AG04449 (cell line): ENCODE measurements around the gene MAN1C1.
"Not testable (repeated sequence)": the region's sequence is repeated elsewhere in the genome, so short reads cannot be mapped to it uniquely, and the experiment has no call there.

Experiments used
- CTCF ChIA-PET: fragments of 350-600 bp; formaldehyde crosslinking; extraction: SDS; loops from one replicate; lab custom pipeline; 2021; ENCODE audit warnings: antibody characterized with exemption; lab: Yijun Ruan, JAX
- POLR2A ChIA-PET: fragments of 400-600, 350-600 bp; formaldehyde crosslinking; extraction: SDS; loops from one replicate; lab custom pipeline; 2020; ENCODE audit warnings: antibody characterized with exemption, inconsistent platforms; lab: Yijun Ruan, JAX
- DNase-seq: peaks from one replicate; pipeline ENCODE4 v3.0.0-alpha.2; 2010; ENCODE audit warnings: low read depth, low spot score
- H3K4me3 ChIP-seq: 2 replicates; pipeline ENCODE4 v1.5.1; 2011; ENCODE audit warnings: low read depth, mild to moderate bottlenecking, control low read depth, low read length
- TF ChIP-seq, protein P1 (sequence below): IDR thresholded peaks from one replicate; pipeline ENCODE4 v1.5.1; 2011; ENCODE audit warnings: mild to moderate bottlenecking, moderate library complexity, low read length, control low read depth, inconsistent platforms; ENCODE audit not compliant: insufficient read depth; ENCODE audit errors: missing control alignments

The MAN1C1 gene

DNA sequence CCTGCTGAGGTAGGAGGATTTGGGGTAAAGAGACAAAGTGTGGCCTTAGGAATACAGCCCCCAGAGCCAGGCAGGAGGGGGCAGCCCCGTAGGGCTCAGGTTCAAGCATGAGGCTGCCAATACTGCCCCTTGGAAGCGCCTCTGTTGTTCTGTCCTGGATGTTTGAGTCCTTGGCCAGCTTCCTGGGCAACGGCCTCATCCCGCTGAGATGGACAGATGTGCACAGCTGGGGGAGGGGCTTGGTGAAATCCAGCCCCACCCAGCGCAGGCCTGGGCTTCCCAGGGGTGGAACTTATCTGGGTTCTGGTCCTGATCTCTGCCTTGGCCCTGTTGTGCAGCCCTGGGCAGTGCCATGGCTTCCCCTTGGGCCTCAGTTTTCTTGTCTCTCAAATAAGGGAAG is 34.8 kb upstream of the MAN1C1 start:
- no peak overlapping the region for H3K4me3 ChIP-seq
- no peak for DNase-seq
- CTCF ChIA-PET: interaction anchor here (1.1 to 5.9 kb wide), 3 partner anchors 8 to 27 kb away, joined by 3 to 59 read pairs (median 7); no protein-coding TSS in a partner anchor
- POLR2A ChIA-PET: no interaction called here
- TF ChIP-seq, protein P1, sequence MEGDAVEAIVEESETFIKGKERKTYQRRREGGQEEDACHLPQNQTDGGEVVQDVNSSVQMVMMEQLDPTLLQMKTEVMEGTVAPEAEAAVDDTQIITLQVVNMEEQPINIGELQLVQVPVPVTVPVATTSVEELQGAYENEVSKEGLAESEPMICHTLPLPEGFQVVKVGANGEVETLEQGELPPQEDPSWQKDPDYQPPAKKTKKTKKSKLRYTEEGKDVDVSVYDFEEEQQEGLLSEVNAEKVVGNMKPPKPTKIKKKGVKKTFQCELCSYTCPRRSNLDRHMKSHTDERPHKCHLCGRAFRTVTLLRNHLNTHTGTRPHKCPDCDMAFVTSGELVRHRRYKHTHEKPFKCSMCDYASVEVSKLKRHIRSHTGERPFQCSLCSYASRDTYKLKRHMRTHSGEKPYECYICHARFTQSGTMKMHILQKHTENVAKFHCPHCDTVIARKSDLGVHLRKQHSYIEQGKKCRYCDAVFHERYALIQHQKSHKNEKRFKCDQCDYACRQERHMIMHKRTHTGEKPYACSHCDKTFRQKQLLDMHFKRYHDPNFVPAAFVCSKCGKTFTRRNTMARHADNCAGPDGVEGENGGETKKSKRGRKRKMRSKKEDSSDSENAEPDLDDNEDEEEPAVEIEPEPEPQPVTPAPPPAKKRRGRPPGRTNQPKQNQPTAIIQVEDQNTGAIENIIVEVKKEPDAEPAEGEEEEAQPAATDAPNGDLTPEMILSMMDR: no peak

DNA sequence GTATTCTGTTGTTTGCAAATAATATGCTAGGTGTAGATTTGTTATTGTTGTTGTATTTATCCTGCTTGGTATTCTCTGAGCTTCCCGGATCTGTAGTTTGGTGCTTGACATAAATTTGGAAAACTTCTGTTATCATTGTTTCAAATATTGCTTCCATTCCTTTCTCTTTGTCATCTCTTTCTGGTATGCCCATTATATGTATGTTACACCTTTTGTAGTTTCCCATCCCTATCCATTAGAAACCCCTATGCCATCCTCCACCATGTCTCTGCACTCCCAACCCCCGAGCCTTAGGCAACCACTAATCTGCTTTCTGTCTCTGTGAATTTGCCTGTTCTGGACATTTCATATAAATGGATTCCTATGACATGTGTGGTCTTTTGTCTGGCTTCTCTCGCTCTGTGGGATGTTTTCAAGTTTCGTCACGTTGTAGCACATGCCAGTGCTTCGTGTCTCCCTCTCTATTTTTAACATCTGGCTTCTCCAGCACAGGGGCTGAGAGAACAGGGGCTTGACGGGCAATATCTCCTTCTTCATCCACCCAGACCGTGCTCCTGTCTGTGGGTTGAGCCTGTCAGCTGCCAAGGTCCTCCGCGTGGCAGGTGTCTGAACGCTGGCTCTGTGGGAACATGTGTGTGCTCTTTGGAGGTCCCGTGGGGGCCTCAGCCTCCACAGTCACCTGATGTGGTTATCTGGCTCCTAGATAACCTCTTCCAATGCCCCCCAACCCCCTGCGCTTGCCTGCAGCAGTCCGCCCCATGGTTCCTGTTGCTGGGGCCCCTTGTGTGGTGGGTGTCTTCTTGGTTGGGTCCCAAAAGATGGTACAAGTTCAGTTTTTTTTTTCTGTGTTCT is 32.8 kb upstream of the MAN1C1 start:
- ChIA-PET CTCF (interaction anchor here (1.5 to 5.9 kb wide), 2 partner anchors 11 to 13 kb away, joined by 5 to 59 read pairs; no protein-coding TSS in a partner anchor), POLR2A (no interaction called here)
- no peak overlapping the region for H3K4me3 ChIP-seq
- DNase-seq: no peak
- TF ChIP-seq, protein P1: no peak

DNA sequence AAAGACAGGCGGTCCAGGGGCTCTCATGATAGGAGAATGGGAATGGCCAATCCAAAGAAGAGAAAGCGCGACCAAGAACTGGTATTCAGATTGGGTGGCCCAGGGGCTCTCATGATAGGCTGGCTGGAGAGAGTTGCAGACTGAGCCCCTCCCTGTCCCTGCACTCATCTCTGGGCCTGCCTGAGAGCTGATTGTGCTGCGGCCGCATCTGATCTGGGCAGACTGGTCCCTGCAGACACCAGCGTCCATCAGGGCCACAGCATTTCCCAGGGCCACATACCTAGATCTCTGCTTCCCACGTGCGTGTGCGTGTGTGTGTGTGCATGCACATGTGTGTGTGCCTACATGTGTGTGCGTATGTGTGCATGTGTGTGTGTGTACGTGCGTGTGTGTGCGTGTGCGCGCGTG is 30.4 kb upstream of the MAN1C1 start:
- ChIA-PET POLR2A (no interaction called here), CTCF (interaction anchor here (1.6 kb wide), 1 partner anchor 212 kb away, joined by 6 read pairs; no protein-coding TSS in a partner anchor)
- DNase-seq: no peak
- no peak overlapping the region for H3K4me3 ChIP-seq
- TF ChIP-seq, protein P1: no peak

DNA sequence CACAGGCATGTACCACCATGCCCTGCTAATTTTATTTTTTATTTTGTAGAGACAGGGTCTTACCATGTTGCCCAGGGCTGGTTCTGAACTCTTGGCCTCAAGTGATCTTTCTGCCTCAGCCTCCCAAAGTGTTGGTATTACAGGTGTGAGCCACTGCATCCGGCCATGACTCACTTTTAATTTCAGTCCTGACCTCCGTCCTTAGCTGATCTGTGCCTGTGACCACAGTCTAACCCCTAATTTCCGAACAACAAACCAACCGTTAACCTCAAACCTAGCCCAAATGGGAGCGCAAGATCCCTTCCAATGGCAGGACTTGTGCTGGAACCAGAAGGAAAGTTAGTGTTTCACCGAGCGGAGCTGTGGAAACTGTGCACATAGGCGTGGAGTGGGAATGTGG is 29.3 kb upstream of the MAN1C1 start:
- TF ChIP-seq, protein P1: no peak
- ChIA-PET POLR2A (no interaction called here), CTCF (interaction anchor here (1.0 to 1.6 kb wide), 3 partner anchors 21 to 210 kb away, joined by 3 to 6 read pairs (median 3); no protein-coding TSS in a partner anchor)
- H3K4me3 ChIP-seq: no peak overlapping the region
- no peak for DNase-seq

DNA sequence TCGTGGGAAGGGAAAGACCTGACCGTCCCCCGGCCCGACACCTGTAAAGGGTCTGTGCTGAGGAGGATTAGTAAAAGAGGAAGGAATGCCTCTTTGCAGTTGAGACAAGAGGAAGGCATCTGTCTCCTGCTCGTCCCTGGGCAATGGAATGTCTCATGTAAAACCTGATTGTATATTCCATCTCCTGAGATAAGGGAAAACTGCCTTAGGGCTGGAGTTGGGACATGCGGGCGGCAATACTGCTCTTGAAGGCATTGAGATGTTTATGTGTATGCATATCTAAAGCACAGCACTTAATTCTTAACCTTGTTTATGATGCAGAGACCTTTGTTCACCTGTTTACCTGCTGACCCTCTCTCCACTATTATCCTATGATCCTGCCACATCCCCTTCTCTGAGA is 28.4 kb upstream of the MAN1C1 start:
- CTCF ChIA-PET: interaction anchor here (1.0 kb wide), 1 partner anchor 20 kb away, joined by 3 read pairs; no protein-coding TSS in a partner anchor
- H3K4me3 ChIP-seq, DNase-seq, POLR2A ChIA-PET: not testable (repeated sequence)

DNA sequence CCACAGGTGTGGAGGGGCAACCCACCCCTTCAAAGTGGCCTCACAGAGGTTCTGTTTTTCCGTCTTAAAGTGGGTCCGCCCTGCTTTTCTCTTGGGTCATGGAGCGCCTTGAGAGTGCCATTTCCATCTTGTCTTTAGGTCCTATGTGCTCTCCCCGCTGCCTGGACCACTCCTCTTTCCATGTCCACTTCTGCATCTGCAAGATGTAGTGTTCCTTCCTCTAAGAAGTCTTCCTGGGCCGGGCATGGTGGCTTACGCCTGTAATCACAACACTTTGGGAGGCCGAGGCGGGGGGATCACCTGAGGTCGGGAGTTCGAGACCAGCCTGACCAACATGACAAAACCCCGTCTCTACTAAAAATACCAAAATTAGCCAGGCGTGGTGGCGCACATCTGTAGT is 27.8 kb upstream of the MAN1C1 start:
- POLR2A ChIA-PET, DNase-seq, H3K4me3 ChIP-seq: not testable (repeated sequence)
- CTCF ChIA-PET: interaction anchor here (1.2 to 1.8 kb wide), 3 partner anchors 15 to 20 kb away, joined by 3 to 8 read pairs (median 6); no protein-coding TSS in a partner anchor

DNA sequence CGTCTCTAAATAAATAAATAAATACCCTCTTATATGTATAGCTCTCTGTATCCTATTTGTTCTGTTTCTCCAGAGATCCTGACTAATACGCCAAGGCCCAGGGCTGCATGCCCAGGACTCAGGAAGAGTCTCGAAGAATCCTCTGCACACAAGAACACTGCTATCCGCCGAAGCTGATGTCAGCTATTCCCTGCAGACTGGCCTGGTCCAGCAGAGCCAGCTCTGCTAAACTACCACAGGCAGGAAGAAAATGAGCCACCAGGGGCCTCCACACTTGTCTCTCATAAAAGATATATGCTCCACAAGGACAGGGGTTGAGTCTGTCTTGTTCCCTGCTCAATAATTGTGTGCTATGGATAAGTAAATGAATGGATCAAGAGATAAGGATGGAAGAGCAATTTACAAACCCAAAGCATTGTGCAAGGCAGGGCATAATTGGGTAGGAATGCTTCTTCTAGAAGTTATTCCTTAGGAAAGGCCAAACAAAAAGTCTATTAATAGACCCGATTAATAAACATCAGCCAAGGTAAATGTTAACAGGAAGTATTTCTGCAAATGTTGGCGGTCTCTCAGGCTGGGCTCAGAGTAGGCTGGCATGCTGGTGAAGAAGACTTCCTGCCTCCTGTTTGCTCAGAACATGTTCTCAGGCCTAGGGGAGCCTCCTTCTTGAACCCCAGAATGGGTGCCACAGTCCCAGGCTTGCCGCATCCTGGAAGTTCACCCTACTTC is 26.3 kb upstream of the MAN1C1 start:
- TF ChIP-seq, protein P1: no peak
- CTCF ChIA-PET: interaction anchor here (1.0 to 1.8 kb wide), 4 partner anchors 9 to 19 kb away, joined by 3 to 8 read pairs (median 4); no protein-coding TSS in a partner anchor
- no peak for DNase-seq
- H3K4me3 ChIP-seq: no peak overlapping the region
- POLR2A ChIA-PET: no interaction called here
